NOMO-1 treated with dmso at 0.1 percent for 144 hours (cell line): Measurements from ENCODE around the gene LILRA1.
"Not testable (repeated sequence)": the region's sequence is repeated elsewhere in the genome, so short reads cannot be mapped to it uniquely, and the experiment has no call there.

Experiments
- DNase-seq: peaks from one replicate; lab custom pipeline; 2025; ENCODE audit not compliant: unreplicated experiment; lab: John Stamatoyannopoulos, UW

LILRA1 gene

DNA sequence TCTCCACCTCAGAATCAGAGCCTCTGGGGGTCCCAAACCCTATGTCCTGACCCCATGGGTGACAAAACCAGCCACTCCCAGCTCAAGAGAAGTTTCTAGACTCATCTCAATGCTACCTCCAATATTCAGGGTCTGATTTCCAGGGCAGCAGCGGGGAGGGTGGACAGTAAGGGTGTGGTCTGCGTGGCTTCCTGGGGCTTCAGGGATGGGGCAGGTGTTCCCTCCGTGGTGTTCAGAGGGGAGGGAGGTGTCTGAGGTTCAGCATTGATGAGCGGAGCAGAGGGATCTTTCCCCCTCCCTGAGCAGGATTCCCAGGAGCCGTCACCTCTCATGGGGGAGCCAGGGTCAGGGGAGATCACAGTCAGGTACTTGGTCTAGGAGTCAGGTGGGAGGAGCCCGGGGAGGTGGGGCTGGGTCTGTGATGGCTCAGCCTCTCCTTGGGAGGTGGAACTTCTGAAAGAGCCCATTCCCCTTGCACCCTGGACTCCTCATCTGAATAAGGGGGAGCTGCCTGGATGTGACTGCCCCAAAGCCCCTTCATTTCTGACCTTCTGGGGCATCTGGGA lies 16.9 kb upstream of the LILRA1 start:
- DNase-seq = no peak

DNA sequence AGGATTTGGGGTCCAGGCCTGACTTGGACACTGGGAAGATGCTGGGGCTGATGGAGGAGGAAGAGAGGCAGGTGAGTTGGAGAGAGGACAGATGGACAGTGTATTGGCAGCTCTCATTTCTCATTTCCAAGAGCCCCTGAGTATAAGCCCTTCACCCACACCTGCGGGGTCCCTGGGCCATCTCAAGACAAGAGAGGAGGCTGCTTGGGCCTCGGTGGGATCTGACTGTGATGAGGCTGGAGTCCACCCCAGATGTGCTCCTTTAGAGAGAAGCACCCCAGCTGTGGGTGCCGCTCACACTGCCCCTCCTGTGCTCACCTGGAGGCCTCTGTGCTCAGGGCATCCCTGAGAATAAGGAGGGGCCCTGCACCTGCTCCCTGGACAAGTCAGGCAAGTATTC lies 16.1 kb upstream of the LILRA1 start:
- DNase-seq = no peak

GRCh38 chr19:54578268-54578667 lies 15.2 kb upstream of the LILRA1 start:
- DNase-seq = not testable (repeated sequence)

- DNase-seq = no peak
Measured at GRCh38 chr19:54586397-54586796, 7.0 kb upstream of the LILRA1 start.

DNA sequence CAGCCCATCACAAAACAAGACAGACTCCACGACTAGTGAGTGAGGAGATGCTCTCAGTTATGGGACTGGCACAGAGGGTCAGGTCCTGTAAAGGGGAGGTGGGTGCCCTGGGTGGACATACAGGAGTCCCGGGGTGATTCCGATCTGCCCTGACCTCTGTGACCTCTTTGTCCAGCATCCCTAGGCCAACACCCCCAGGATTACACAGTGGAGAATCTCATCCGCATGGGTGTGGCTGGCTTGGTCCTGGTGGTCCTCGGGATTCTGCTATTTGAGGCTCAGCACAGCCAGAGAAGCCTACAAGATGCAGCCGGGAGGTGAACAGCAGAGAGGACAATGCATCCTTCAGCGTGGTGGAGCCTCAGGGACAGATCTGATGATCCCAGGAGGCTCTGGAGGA lies 6.4 kb upstream of the LILRA1 start:
- no peak for DNase-seq

DNA sequence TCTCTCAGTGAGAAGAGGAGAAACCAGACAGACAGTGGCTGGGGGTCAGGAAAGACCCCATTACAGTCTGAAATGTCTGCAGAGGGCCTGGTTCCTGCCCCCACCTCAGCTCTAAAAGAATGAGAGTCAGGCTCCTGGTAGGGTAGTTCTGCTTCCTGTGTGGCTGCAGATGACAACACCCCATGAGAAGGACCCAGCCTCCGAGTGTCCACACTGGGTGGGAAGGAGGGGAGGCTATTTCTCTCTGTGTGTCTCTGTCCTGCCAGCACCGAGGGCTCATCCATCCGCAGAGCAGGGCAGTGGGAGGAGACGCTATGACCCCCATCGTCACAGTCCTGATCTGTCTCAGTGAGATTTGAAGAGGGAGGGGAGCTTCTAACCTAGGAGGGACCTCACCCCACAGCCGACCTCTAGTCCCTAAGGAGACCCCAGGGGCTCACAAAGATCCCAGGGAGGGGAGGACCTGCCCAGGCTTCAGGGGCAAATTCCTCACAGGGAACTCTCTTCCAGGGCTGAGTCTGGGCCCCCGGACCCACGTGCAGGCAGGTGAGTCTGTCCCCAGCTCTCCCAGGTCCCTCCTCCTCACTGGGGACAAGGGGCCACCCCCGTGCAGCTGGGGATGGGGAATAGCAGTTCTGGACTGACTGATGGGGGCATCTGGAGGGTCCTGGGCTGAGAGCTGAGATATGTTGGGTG lies 647 bp downstream of the LILRA1 start:
- not testable (repeated sequence) for DNase-seq

- DNase-seq = no peak
Measured at GRCh38 chr19:54594737-54595136, 1.3 kb downstream of the LILRA1 start.

- DNase-seq = not testable (repeated sequence)
Measured at GRCh38 chr19:54595680-54596436, 2.4 kb downstream of the LILRA1 start.

DNA sequence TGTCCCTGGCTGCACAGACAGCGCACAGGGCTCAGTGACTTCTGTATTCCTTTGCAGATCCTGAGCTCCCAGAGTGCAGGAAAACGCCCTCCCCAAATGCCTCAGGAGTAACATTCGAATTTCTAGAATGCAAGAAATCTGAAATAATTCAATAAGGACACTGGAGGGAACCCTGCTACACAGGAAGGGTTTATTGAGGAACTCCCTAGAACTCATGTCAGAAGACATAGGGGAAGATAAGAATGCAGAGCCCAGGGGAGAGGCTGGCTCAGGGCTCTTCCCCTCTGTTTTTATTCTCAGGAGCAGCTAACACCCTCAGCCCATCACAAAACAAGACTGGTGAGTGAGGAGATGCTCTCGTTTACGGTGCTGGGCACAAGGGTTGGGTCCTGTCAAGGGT lies 6.8 kb downstream of the LILRA1 start:
- DNase-seq = no peak

DNA sequence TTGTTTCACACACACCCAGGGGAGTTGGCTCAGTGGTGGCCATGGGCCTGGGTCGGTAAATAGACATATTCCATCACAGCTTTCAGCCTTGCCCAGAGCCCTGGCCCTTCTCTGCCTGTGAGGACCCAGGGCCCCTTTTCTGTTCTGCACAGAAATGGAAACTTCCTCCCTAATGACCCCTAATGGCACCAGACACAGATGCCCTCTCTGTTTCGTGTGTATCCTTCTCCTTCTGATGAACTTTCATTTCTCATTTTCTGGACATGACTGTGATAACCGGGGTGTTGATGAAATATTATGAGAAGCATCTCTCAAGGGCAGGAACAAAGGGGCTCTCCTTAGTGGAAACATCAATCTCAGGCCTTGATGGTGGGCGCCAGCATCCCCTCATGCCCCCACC lies 12.8 kb downstream of the LILRA1 start:
- no peak for DNase-seq

GRCh38 chr19:54606891-54607784 lies 13.7 kb downstream of the LILRA1 start:
- DNase-seq = no peak

GRCh38 chr19:54607785-54608150 lies 14.3 kb downstream of the LILRA1 start:
- no peak for DNase-seq

GRCh38 chr19:54608205-54608604 lies 14.8 kb downstream of the LILRA1 start:
- no peak for DNase-seq

DNA sequence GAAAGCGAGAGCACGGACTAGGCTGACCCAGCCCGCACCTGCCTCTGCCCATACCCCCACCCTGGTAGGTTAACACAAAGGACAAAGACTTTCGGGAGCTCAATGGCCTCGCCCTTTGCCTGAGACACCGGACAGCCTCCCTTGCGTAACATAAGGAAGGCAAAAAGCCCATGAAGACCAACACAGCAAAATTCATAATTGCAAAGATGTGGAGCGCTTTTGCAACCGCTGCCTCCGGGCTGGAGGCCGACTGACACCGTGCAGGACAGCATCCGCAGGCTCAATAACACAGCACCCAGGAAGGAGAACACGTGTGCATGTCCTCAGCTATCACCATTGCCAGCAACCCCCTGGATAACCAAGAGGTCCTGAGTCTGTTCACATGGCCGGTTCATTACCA lies 15.4 kb downstream of the LILRA1 start:
- DNase-seq = no peak

- no peak for DNase-seq
Measured at GRCh38 chr19:54609356-54609791, 15.9 kb downstream of the LILRA1 start.

GRCh38 chr19:54612428-54612827 lies 19.0 kb downstream of the LILRA1 start:
- DNase-seq = no peak

DNA sequence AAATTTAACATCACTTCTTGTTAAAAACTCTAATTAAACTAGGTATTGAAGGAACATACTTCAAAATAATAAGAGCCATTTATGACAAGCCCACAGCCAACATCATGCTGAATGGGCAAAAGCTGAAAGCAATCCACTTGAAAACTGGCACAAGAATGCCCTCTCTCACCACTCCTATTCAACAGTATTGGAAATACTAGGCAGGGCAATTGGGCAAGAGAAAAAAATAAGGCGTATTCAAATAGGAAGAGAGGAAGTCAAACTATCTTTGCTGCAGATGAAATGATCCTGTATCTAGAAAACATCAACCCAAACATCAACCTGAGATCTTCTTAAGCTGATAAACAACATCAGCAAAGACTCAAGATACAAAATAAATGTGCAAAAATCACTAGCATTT lies 21.3 kb downstream of the LILRA1 start:
- no peak for DNase-seq

DNA sequence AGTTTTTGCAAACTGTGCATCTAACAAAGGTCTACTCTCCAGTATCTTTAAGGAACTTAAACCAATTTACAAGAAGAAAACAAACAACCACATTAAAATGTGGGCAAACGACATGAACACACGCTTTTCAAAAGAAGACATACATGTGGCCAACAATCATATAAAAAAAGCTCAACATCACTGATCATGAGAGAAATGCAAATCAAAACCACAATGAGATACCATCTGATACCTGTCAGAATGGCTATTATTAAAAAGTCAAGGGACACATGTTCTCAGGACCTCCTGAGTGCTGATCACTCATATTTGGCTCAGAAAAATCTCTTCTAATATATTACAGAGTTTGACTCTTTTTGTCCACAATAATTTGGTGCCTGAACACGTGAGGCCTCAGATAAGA lies 22.6 kb downstream of the LILRA1 start:
- no peak for DNase-seq

- no peak for DNase-seq
Measured at GRCh38 chr19:54616821-54617560, 23.6 kb downstream of the LILRA1 start.

- no peak for DNase-seq
Measured at GRCh38 chr19:54620464-54620863, 27.0 kb downstream of the LILRA1 start.

GRCh38 chr19:54622431-54622830 lies 29.0 kb downstream of the LILRA1 start:
- DNase-seq = no peak
